Kidney (tissue), 14 donors: ENCODE measurements around the gene HDAC10. TPM values are rescaled to one million over a fixed set of nuclear protein-coding genes. Genes with fewer than 3 reads are reported as not detected.

Source experiments
- DNase-seq, 5 donors: peaks; one replicate each; pipeline ENCODE4 v3.0.0-alpha.2; 2013 to 2020
- FAIRE-seq: peaks from 2 replicates; lab custom pipeline; 2012; peaks lifted over from hg19 to GRCh38; lab: Jason Lieb, UNC
- H3K27ac ChIP-seq, 2 donors: one replicate each; pipeline ENCODE4 v1.7.0; 2013; ENCODE audit warnings: low read depth in 2 of 2, low read length in 2 of 2, inconsistent platforms in 1 of 2
- H3K27me3 ChIP-seq: one replicate; pipeline ENCODE4 v1.7.1; 2013; ENCODE audit warnings: low read length, inconsistent platforms; ENCODE audit not compliant: control insufficient read depth, insufficient read depth
- H3K36me3 ChIP-seq, 3 donors: one replicate each; pipeline versions ENCODE4 v1.7.0 to v1.7.1; 2013; ENCODE audit warnings: low read length in 3 of 3, control low read depth in 1 of 3, inconsistent platforms in 1 of 3; ENCODE audit not compliant: insufficient read depth in 3 of 3, control insufficient read depth in 2 of 3
- H3K4me1 ChIP-seq, 3 donors: one replicate each; pipeline versions ENCODE4 v1.7.0 to v1.7.1; 2013; ENCODE audit warnings: low read length in 3 of 3, inconsistent platforms in 1 of 3, low read depth in 1 of 3; ENCODE audit not compliant: control insufficient read depth in 2 of 3, insufficient read depth in 2 of 3
- H3K4me3 ChIP-seq, 3 donors: one replicate each; pipeline versions ENCODE4 v1.7.0 to v1.8.1; 2013; ENCODE audit warnings: low read length in 3 of 3, control low read depth in 1 of 3, inconsistent platforms in 1 of 3
- H3K9ac ChIP-seq, 3 donors: one replicate each; pipeline versions ENCODE4 v1.7.0 to v1.7.1; 2013; ENCODE audit warnings: low read length in 3 of 3, control low read depth in 1 of 3, inconsistent platforms in 1 of 3
- H3K9me3 ChIP-seq, 3 donors: one replicate each; pipeline versions ENCODE4 v1.7.0 to v1.7.1; 2013; ENCODE audit warnings: low read length in 3 of 3, control low read depth in 1 of 3, inconsistent platforms in 1 of 3; ENCODE audit not compliant: control insufficient read depth in 2 of 3, insufficient read depth in 1 of 3
- CTCF ChIP-seq: IDR thresholded peaks from 3 replicates; pipeline ENCODE4 v1.5.1; 2012; ENCODE audit warnings: mild to moderate bottlenecking, moderate library complexity, borderline replicate concordance; ENCODE audit not compliant: insufficient read depth; ENCODE audit errors: extremely low read depth
- intact Hi-C: fragments of 100-400 bp; cut with DNase I; formaldehyde crosslinking; loops from one replicate; pipeline ENCODE4 v1.11.1; 2022
- polyA plus RNA-seq: library from polyadenylated mRNA; stranded (reverse); fragments of 350-450 nt; fragmentation: Illumina TruSeq; extraction: RNeasy Lipid Tissue Mini Kit (QIAGEN cat#74804); gene quantifications from one replicate; pipeline ENCODE4 v1.2.3, GENCODE V29; 2014; ENCODE audit warnings: low read depth, low replicate concordance; ENCODE audit not compliant: insufficient read depth
- total RNA-seq: library from RNA; stranded (reverse); fragmentation: NEBNext Ultra II Directional; extraction: Animal tissue kit (Norgen Biotek cat#: 25700); gene quantifications from one replicate; pipeline ENCODE4 v1.2.1, GENCODE V29; 2021
- donor health status: control.
- donor health status: control.
- donor health status: control.
- donor health status: control.
- donor health status: control.
- donor health status: DM: yes; HTN: yes; CAD: no.
- donor health status: Normal renal cell carcinoma (clear cell type).

The HDAC10 gene
- total and polyA plus RNA-seq, 2 donors from 2014 or later, result 20.4 to 43.8 TPM

- Histone ChIP-seq H3K9ac (no peak overlapping the region), H3K4me1 (peaks cover 0 to 9% (median 6%) of the 10 kb centered on the region in 3 donors), H3K27ac (no peak overlapping the region), H3K36me3 (no peaks in the 10 kb centered on the region), H3K4me3 (no peak overlapping the region), H3K27me3 (no peaks in the 10 kb centered on the region), H3K9me3 (no peaks in the 10 kb centered on the region)
- DNase-seq (no peak), FAIRE-seq (no peak)
- no peak for TF ChIP-seq CTCF
- intact Hi-C loops, result no loop called here
Observed at GRCh38 chr22:50258361-50259292, 7.6 kb upstream of the HDAC10 start.

- FAIRE-seq, result no peak
Observed at GRCh38 chr22:50257451-50258360, 6.6 kb upstream of the HDAC10 start.

GRCh38 chr22:50257041-50257440 is 6.0 kb upstream of the HDAC10 start:
- Histone ChIP-seq H3K27me3 (no peaks in the 10 kb centered on the region), H3K9me3 (no peaks in the 10 kb centered on the region), H3K27ac (no peak overlapping the region), H3K4me1 (peaks cover 0 to 6% (median 2%) of the 10 kb centered on the region in 3 donors), H3K36me3 (no peaks in the 10 kb centered on the region), H3K4me3 (no peak overlapping the region), H3K9ac (no peak overlapping the region)
- FAIRE-seq, result no peak
- peak in 1 of 5 donors; percentile 28 for DNase-seq
- intact Hi-C loops, result no loop called here
- TF ChIP-seq CTCF, result no peak

More at GRCh38 chr22:50257451-50258360, 6.6 kb upstream of the HDAC10 start:
- DNase-seq, result no peak
- H3K9ac ChIP-seq, result no peak overlapping the region
- H3K9me3 ChIP-seq, result no peaks in the 10 kb centered on the region
- no peaks in the 10 kb centered on the region for H3K27me3 ChIP-seq
- no peak overlapping the region for H3K27ac ChIP-seq
- peaks cover 0 to 6% (median 5%) of the 10 kb centered on the region in 3 donors for H3K4me1 ChIP-seq
- no peak overlapping the region for H3K4me3 ChIP-seq
- TF ChIP-seq CTCF, result no peak
- no peaks in the 10 kb centered on the region for H3K36me3 ChIP-seq
- intact Hi-C loops, result no loop called here
